Measurements from ENCODE around the gene OBSCN.
"Not testable (repeated sequence)": the region's sequence is repeated elsewhere in the genome, so short reads cannot be mapped to it uniquely, and the experiment has no call there.

Gene OBSCN

DNA sequence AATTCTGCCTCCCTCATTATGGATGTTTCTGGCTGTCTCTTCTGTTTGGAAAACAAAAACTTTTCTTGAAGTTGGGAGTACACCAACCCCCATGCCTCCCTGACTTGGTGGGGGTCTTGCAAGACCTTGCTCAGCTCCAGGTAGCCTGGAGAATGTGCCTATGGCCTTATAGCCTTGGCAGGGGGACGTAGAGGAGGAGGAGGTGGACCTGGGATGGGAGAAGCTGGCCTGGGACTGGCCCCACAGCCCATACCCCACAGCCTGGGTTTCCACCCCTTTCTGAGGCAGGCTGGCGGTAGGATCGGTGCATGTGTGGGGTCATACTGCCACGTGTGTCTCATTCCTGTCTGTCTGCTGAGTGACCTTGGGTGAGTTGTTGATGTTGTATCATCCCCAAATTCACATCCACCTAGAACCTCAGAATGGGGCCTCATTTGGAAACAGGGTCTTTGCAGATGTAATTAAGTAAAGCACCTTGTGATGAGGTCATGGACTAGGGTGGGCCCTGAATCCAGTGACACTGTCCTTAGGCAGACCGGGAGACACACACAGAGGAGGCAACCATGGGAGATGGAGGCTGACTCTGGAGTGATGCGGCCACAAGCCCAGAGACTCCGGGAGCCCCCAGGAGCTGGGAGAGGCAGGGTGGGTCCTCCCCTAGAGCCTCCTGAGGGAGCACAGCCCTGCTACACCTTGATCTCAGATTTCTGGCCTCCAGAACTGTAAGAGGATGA is 18.5 kb downstream of the OBSCN start:
- Histone ChIP-seq H3K36me3 (ENCODE audit: insufficient read depth, low read length) (no peaks in the 10 kb centered on the region), H3K27me3 (ENCODE audit: insufficient read depth, low read length) (no peaks in the 10 kb centered on the region), H3K9me3 (ENCODE audit: low read length) (no peaks in the 10 kb centered on the region), H3K4me1 (ENCODE audit: insufficient read depth, low read length) (no peaks in the 10 kb centered on the region), H3K4me3 (ENCODE audit: low read length) (no peak overlapping the region), H2AFZ (ENCODE audit: low read depth, low read length) (no peak overlapping the region)

DNA sequence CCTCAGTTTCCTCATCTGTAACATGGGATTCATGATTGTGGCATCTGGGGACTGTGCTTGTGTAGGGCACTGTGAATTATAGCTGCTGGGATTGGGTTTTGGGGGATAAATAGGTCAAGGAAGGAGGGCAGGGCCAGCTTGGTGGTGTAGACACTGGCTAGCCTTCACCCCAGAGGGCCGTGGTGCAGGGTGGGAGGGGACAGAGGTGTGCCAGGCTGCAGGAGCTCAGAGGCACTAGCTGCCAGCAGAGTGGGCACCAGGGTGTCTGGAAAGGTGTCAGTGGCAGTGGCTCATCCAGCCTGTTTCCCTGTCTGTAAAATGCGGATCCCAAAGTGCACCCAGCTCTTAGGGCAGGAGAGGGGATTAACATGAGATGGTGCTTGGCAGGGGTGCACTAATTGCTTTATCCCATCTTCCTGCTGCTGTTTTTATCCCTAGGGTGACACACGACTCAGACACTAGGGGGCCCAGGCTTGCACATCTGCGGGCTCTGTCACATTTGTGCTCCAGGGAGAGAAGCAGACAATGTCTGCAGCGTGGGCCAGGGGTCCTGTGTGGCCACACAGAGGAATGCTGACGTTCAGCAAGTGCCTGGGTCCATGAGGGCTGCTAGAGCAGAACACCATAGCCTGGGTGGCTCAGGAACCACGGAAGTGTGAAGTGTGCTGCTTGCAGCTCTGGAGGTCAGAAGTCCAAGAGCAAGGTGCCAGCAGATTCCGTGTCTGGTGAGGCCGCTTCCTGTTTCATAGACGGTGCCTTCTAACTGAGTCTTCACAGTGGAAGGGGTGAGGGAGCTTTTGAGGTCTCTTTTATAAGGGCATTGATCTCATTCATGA is 19.3 kb downstream of the OBSCN start:
- H2AFZ ChIP-seq (ENCODE audit: low read depth, low read length), result no peak overlapping the region
- H3K4me3 ChIP-seq (ENCODE audit: low read length), result no peak overlapping the region
- H3K27me3 ChIP-seq (ENCODE audit: insufficient read depth, low read length), result no peaks in the 10 kb centered on the region
- H3K36me3 ChIP-seq (ENCODE audit: insufficient read depth, low read length), result no peaks in the 10 kb centered on the region
- no peaks in the 10 kb centered on the region for H3K9me3 ChIP-seq (ENCODE audit: low read length)
- H3K4me1 ChIP-seq (ENCODE audit: insufficient read depth, low read length), result no peaks in the 10 kb centered on the region

DNA sequence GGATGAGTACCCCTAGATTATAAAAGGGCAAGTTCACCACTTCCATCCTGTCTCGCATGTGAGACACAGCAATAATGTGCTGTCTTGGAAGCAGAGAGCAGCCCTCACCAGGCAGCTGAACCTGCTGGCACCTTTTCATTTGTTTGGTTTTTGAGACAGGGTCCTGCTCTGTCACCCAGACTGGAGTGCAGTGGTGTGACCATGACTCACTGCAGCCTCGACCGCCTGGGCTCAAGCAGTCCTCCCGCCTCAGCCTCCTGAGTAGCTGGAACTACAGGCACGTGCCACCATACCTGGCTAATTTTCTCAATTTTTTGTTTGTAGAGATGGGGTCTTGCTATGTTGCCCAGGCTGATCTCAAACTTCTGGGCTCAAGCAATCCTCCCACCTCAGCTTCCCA is 20.3 kb downstream of the OBSCN start:
- not testable (repeated sequence) for H3K36me3 ChIP-seq (ENCODE audit: insufficient read depth, low read length); H3K9me3 ChIP-seq (ENCODE audit: low read length); H2AFZ ChIP-seq (ENCODE audit: low read depth, low read length); H3K4me1 ChIP-seq (ENCODE audit: insufficient read depth, low read length); H3K27me3 ChIP-seq (ENCODE audit: insufficient read depth, low read length); H3K4me3 ChIP-seq (ENCODE audit: low read length)

- Histone ChIP-seq H3K36me3 (ENCODE audit: insufficient read depth, low read length) (no peaks in the 10 kb centered on the region), H2AFZ (ENCODE audit: low read depth, low read length) (no peak overlapping the region), H3K27me3 (ENCODE audit: insufficient read depth, low read length) (no peaks in the 10 kb centered on the region), H3K4me1 (ENCODE audit: insufficient read depth, low read length) (no peaks in the 10 kb centered on the region), H3K9me3 (ENCODE audit: low read length) (no peaks in the 10 kb centered on the region), H3K4me3 (ENCODE audit: low read length) (no peak overlapping the region)
Measured at GRCh38 chr1:228228601-228229074, 20.8 kb downstream of the OBSCN start.

DNA sequence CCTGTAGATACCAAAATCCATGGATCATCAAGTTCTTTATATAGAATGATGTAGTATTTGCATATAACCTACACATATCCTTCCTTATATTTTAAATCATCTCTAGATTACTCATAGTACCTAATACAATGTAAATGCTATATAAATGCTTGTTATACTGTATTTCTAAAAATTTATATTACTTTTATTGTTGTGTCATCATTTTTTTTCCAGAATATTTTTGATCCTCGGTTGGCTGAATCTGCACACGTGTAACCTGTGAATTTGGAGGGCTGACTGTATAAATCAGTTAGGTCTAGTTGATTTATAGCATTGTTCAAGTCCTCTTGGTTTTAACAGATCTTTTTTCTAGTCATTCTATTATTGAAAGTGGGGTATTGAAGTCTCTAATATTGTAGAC is 23.3 kb downstream of the OBSCN start:
- Histone ChIP-seq H3K9me3 (ENCODE audit: low read length) (no peaks in the 10 kb centered on the region), H2AFZ (ENCODE audit: low read depth, low read length) (no peak overlapping the region), H3K36me3 (ENCODE audit: insufficient read depth, low read length) (no peaks in the 10 kb centered on the region), H3K4me1 (ENCODE audit: insufficient read depth, low read length) (no peaks in the 10 kb centered on the region), H3K4me3 (ENCODE audit: low read length) (no peak overlapping the region), H3K27me3 (ENCODE audit: insufficient read depth, low read length) (no peaks in the 10 kb centered on the region)

DNA sequence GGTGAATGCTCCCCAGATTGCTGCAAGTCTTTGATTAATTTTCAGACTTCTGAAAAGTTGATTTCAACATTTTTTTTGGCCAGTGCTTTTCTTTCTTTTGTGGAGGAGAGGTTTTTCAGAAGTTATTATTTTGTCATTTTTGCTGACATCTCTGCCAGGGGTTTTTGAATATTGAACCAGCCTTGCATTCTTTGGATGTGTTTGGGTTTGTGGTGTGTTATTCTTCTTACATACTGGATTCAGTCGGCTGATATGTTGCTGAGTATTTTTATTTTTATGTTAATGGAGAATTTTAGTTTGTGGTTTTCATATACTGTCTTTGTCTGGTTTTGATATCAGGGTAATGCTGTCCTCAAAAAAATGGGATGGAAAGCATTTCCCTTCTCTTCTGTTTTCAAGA is 25.3 kb downstream of the OBSCN start:
- Histone ChIP-seq H3K9me3 (ENCODE audit: low read length) (no peaks in the 10 kb centered on the region), H2AFZ (ENCODE audit: low read depth, low read length) (no peak overlapping the region), H3K4me1 (ENCODE audit: insufficient read depth, low read length) (no peaks in the 10 kb centered on the region), H3K4me3 (ENCODE audit: low read length) (no peak overlapping the region), H3K36me3 (ENCODE audit: insufficient read depth, low read length) (no peaks in the 10 kb centered on the region), H3K27me3 (ENCODE audit: insufficient read depth, low read length) (no peaks in the 10 kb centered on the region)

- H3K4me3 ChIP-seq (ENCODE audit: low read length), result no peak overlapping the region
- H2AFZ ChIP-seq (ENCODE audit: low read depth, low read length), result no peak overlapping the region
- no peaks in the 10 kb centered on the region for H3K4me1 ChIP-seq (ENCODE audit: insufficient read depth, low read length)
- no peaks in the 10 kb centered on the region for H3K36me3 ChIP-seq (ENCODE audit: insufficient read depth, low read length)
- no peaks in the 10 kb centered on the region for H3K27me3 ChIP-seq (ENCODE audit: insufficient read depth, low read length)
- no peaks in the 10 kb centered on the region for H3K9me3 ChIP-seq (ENCODE audit: low read length)
Measured at GRCh38 chr1:228234921-228235320, 27.1 kb downstream of the OBSCN start.

- H2AFZ ChIP-seq (ENCODE audit: low read depth, low read length), result no peak overlapping the region
- no peaks in the 10 kb centered on the region for H3K4me1 ChIP-seq (ENCODE audit: insufficient read depth, low read length)
- H3K36me3 ChIP-seq (ENCODE audit: insufficient read depth, low read length), result no peaks in the 10 kb centered on the region
- no peaks in the 10 kb centered on the region for H3K27me3 ChIP-seq (ENCODE audit: insufficient read depth, low read length)
- H3K9me3 ChIP-seq (ENCODE audit: low read length), result peaks cover 7% of the 10 kb centered on the region
- H3K4me3 ChIP-seq (ENCODE audit: low read length), result no peak overlapping the region
Measured at GRCh38 chr1:228236744-228237143, 28.9 kb downstream of the OBSCN start.

- Histone ChIP-seq H3K9me3 (ENCODE audit: low read length) (peaks cover 9% of the 10 kb centered on the region), H3K36me3 (ENCODE audit: insufficient read depth, low read length) (no peaks in the 10 kb centered on the region), H3K27me3 (ENCODE audit: insufficient read depth, low read length) (no peaks in the 10 kb centered on the region), H3K4me1 (ENCODE audit: insufficient read depth, low read length) (no peaks in the 10 kb centered on the region), H3K4me3 (ENCODE audit: low read length) (no peak overlapping the region), H2AFZ (ENCODE audit: low read depth, low read length) (no peak overlapping the region)
Measured at GRCh38 chr1:228238007-228238406, 30.2 kb downstream of the OBSCN start.

DNA sequence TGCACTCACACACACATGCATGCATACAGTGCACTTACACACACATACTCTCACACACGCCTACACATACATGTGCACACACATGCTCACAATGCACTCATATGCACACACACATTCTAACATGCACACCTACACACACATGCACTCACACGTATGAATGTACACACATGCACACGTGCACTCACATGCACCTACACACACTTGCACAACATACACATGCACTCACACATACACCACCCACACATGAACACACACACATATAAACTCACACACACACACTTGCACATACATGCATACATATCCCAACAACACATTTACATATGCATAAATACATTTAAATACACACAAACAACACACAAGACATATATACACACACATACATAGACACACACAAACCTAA is 30.6 kb downstream of the OBSCN start:
- no peak overlapping the region for H3K4me3 ChIP-seq (ENCODE audit: low read length)
- H2AFZ ChIP-seq (ENCODE audit: low read depth, low read length), result no peak overlapping the region
- H3K36me3 ChIP-seq (ENCODE audit: insufficient read depth, low read length), result no peaks in the 10 kb centered on the region
- no peaks in the 10 kb centered on the region for H3K4me1 ChIP-seq (ENCODE audit: insufficient read depth, low read length)
- no peaks in the 10 kb centered on the region for H3K27me3 ChIP-seq (ENCODE audit: insufficient read depth, low read length)
- peaks cover 12% of the 10 kb centered on the region for H3K9me3 ChIP-seq (ENCODE audit: low read length)

- Histone ChIP-seq H3K9me3 (ENCODE audit: low read length) (peaks cover 20% of the 10 kb centered on the region), H3K27me3 (ENCODE audit: insufficient read depth, low read length) (no peaks in the 10 kb centered on the region), H2AFZ (ENCODE audit: low read depth, low read length) (no peak overlapping the region), H3K4me1 (ENCODE audit: insufficient read depth, low read length) (no peaks in the 10 kb centered on the region), H3K4me3 (ENCODE audit: low read length) (no peak overlapping the region), H3K36me3 (ENCODE audit: insufficient read depth, low read length) (no peaks in the 10 kb centered on the region)
Measured at GRCh38 chr1:228240411-228241240, 32.8 kb downstream of the OBSCN start.

GRCh38 chr1:228241259-228241658 is 33.4 kb downstream of the OBSCN start:
- no peaks in the 10 kb centered on the region for H3K36me3 ChIP-seq (ENCODE audit: insufficient read depth, low read length)
- no peak overlapping the region for H3K4me3 ChIP-seq (ENCODE audit: low read length)
- no peaks in the 10 kb centered on the region for H3K27me3 ChIP-seq (ENCODE audit: insufficient read depth, low read length)
- H3K4me1 ChIP-seq (ENCODE audit: insufficient read depth, low read length), result no peaks in the 10 kb centered on the region
- H2AFZ ChIP-seq (ENCODE audit: low read depth, low read length), result no peak overlapping the region
- peaks cover 25% of the 10 kb centered on the region for H3K9me3 ChIP-seq (ENCODE audit: low read length)

GRCh38 chr1:228242409-228242808 is 34.6 kb downstream of the OBSCN start:
- H3K9me3 ChIP-seq (ENCODE audit: low read length), result peaks cover 25% of the 10 kb centered on the region
- no peaks in the 10 kb centered on the region for H3K36me3 ChIP-seq (ENCODE audit: insufficient read depth, low read length)
- H3K27me3 ChIP-seq (ENCODE audit: insufficient read depth, low read length), result no peaks in the 10 kb centered on the region
- H2AFZ ChIP-seq (ENCODE audit: low read depth, low read length), result no peak overlapping the region
- no peak overlapping the region for H3K4me3 ChIP-seq (ENCODE audit: low read length)
- no peaks in the 10 kb centered on the region for H3K4me1 ChIP-seq (ENCODE audit: insufficient read depth, low read length)

All from neuron (in vitro differentiated cells).